BE2C (cell line): ENCODE measurements around the gene CXCL12.

ENCODE experiments used
- DNase-seq: peaks from one replicate; pipeline ENCODE4 v3.0.0-alpha.2; 2020
- H3K27me3 ChIP-seq: fragments of 250-450 bp; sonication (Bioruptor Pico); 2 replicates; pipeline ENCODE4 v1.5.1; 2020; ENCODE audit warnings: mild to moderate bottlenecking
- H3K36me3 ChIP-seq: fragments of 250-450 bp; sonication (Bioruptor Pico); 2 replicates; pipeline ENCODE4 v1.5.1; 2020; ENCODE audit warnings: mild to moderate bottlenecking
- H3K4me1 ChIP-seq: fragments of 250-450 bp; sonication (Bioruptor Pico); 2 replicates; pipeline ENCODE4 v1.5.1; 2020
- H3K4me3 ChIP-seq: 2 replicates; pipeline ENCODE4 v1.5.1; 2011; ENCODE audit warnings: low read depth, low read length
- H3K9me3 ChIP-seq: fragments of 250-450 bp; sonication (Bioruptor Pico); 2 replicates; pipeline ENCODE4 v1.5.1; 2020
- TF ChIP-seq, protein P1 (sequence below): IDR thresholded peaks from 2 replicates; pipeline ENCODE4 v1.5.1; 2012; ENCODE audit warnings: mild to moderate bottlenecking, low read depth, low read length

CXCL12 gene

DNA sequence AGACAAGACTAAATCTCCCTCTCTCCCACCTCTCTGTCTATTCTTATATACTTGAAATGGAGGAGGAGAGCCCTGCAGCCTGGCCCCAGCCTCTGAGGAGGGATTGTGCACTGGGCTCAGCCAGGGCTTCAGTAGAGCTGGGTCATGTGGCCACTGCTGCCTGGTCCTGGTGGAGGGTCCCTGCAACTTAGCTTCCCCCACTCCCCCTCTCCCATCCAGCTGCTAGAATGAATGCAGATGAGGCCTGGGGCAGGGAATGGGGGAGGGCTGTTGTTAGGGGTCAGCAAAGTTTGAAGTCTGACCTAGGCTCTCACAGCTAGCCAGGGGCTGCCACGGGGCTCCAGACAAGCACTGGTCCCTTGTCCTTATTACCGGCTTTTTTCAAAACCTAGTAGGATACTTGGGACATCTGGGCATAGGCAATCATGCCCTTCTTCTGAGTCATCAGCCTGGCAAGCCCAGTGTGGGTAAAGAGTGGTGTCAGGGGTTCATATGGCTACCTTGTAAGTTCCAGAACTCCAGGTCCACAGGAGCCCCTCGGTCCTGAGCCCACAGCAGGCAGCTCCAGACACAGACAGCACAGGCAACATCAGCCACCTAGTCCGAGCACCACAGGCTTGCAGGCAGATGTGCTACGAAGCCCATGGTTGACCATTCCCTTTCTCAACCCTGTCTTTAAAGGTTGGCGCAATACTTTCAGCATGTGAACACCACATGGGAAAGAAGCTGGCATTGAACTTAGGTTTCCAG, 12.8 kb upstream of the CXCL12 start:
- Histone ChIP-seq H3K36me3 (no peaks in the 10 kb centered on the region), H3K4me1 (no peaks in the 10 kb centered on the region), H3K4me3 (no peak overlapping the region), H3K27me3 (peaks cover 11% of the 10 kb centered on the region; the same call in 1 of the 2 replicates), H3K9me3 (no peaks in the 10 kb centered on the region)
- TF ChIP-seq, protein P1, sequence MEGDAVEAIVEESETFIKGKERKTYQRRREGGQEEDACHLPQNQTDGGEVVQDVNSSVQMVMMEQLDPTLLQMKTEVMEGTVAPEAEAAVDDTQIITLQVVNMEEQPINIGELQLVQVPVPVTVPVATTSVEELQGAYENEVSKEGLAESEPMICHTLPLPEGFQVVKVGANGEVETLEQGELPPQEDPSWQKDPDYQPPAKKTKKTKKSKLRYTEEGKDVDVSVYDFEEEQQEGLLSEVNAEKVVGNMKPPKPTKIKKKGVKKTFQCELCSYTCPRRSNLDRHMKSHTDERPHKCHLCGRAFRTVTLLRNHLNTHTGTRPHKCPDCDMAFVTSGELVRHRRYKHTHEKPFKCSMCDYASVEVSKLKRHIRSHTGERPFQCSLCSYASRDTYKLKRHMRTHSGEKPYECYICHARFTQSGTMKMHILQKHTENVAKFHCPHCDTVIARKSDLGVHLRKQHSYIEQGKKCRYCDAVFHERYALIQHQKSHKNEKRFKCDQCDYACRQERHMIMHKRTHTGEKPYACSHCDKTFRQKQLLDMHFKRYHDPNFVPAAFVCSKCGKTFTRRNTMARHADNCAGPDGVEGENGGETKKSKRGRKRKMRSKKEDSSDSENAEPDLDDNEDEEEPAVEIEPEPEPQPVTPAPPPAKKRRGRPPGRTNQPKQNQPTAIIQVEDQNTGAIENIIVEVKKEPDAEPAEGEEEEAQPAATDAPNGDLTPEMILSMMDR: no peak
- no peak for DNase-seq

DNA sequence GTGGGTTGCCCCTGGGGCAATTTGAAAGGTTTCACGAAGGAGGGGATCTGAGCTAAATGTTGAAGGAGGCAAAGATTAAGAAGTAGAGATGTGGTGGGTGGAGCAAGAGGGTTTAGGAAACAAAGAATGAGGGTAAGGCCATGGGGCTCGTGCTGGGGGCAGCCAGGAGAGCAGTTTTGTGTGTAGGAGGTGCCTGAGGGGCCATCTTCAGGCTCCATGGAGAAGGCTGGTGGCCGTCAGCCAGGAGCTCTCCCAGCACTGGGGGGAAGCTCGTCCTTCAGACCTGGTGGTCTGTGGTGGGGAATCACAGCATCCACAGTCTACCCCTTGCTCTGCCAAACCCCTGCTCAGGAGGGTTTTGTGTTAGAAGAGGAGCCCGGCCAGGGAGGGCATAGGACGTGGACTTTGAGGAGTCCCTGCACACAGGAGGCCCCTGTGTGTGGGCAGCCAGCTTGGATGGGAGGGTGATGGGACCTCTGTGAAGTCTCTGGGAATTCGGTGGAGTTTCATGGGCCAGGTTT, 11.8 kb upstream of the CXCL12 start:
- Histone ChIP-seq H3K9me3 (no peaks in the 10 kb centered on the region), H3K4me1 (no peaks in the 10 kb centered on the region), H3K4me3 (no peak overlapping the region), H3K36me3 (no peaks in the 10 kb centered on the region), H3K27me3 (peaks cover 11% of the 10 kb centered on the region; the same call in 1 of the 2 replicates)
- DNase-seq: no peak
- TF ChIP-seq, protein P1: no peak

DNA sequence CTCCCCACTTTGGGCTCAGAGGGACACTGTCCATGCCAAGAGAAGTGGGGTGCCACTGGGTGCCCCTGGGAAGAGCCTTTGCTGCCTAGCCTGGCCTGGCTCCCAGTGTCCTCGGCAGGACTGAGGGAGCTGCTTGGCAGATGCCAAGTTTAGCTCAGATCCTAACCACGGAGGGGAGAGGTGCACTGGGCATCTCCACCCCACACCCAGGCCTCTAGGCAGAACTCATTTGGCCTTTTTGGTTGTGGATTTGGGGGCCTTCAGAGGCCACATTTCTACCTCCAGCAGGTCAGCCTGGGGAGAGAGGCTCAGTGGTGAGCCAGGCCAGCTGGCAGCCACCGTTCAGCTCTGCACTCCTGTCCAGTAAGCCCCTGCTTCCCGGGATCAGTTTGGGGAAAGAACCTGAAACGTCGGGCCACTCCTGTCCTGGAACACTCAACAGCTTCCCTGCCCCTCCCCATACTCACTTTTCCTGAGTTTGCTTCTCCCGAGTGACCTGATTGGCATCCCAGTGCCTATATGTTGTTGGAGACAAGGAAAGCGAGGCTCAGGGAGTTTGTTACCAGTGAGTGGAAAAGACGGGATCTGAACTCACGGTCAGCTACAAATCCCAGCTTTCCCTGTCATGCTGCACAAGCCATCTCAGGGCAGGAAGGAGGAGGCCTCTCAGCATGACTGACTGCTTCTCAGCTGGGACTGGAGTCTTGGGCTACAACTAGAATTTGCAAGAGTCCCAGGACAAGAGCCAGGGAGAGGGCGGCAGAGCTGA, 11.2 kb upstream of the CXCL12 start:
- no peaks in the 10 kb centered on the region for H3K4me1 ChIP-seq
- no peaks in the 10 kb centered on the region for H3K9me3 ChIP-seq
- no peak for DNase-seq
- no peaks in the 10 kb centered on the region for H3K36me3 ChIP-seq
- no peak overlapping the region for H3K4me3 ChIP-seq
- TF ChIP-seq, protein P1: no peak
- peaks cover 11% of the 10 kb centered on the region; the same call in 1 of the 2 replicates for H3K27me3 ChIP-seq

DNA sequence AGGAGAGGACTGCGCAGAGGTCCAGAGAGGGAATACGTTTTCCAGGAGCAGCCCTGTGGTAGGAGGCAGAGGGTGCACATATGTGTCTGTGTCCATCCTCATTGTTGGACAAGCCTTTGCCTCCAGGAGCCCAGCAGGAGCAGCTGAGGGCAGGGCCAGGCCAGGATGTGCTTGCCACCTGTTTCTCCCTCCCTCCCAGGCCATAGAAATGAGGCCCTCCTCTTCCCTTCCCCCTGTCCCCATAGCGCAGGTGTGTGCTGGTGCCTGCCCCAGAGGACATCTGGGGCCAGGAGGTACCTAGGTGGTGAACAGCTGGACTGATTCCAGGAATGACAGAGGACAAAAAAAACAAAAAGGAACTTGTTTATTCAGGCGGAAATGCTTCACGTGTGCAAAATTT, 10.5 kb upstream of the CXCL12 start:
- no peak for DNase-seq
- H3K4me1 ChIP-seq: no peaks in the 10 kb centered on the region
- H3K27me3 ChIP-seq: peaks cover 11% of the 10 kb centered on the region; the same call in 1 of the 2 replicates
- H3K36me3 ChIP-seq: no peaks in the 10 kb centered on the region
- no peak overlapping the region for H3K4me3 ChIP-seq
- H3K9me3 ChIP-seq: no peaks in the 10 kb centered on the region
- TF ChIP-seq, protein P1: no peak

DNA sequence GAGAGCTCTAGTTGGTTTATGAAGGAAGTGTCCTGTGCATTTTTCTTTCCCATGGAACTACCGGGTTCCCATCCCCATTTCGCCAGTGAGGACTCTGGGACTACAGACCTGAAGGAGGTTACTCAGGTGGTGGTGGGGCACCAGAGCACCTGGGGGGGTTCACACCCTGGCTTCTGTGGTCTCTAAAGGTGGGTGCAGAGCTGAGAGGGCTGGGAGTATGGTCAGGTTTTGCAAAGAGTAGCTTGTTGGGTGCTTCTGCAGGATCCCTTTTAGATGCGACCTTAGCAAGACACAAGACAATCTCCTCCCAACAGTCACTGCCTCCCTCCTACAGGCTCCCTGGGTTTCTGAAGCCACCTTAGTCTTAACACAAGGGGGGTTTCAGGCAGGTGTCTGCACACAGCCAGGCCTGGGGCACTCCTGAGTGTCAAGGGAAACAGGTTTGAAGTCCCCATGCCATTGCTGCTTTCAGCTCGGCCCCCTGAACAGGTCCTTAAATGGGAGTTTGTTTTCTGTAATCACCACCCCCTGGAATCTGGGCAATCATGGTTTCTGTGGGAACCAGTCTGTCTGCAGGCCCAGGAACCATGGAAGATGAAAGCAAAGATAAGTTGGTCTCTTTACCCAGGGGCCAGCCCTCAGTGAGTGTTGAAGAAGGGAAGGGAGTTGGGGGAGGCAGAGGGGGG, 9.9 kb upstream of the CXCL12 start:
- no peak for DNase-seq
- Histone ChIP-seq H3K27me3 (peaks cover 11% of the 10 kb centered on the region; the same call in 1 of the 2 replicates), H3K4me1 (no peaks in the 10 kb centered on the region), H3K4me3 (no peak overlapping the region), H3K9me3 (no peaks in the 10 kb centered on the region), H3K36me3 (no peaks in the 10 kb centered on the region)
- TF ChIP-seq, protein P1: no peak
